ENCODE data around the gene NTHL1. TPM values are rescaled to one million over a fixed set of nuclear protein-coding genes. Genes with fewer than 3 reads are reported as not detected.

Gene NTHL1
- total and polyA plus RNA-seq, 2 of the 8 experiments (the other 6 are each of a cell fraction or from before 2014, with no cell fraction given) = 70.9 to 150 TPM

- no peak overlapping the region for H2BK12ac ChIP-seq (ENCODE audit: low read depth, low read length)
- ChIA-PET CTCF (ENCODE audit: partially characterized antibody) (interaction anchor here (1.3 to 1.4 kb wide), 2 partner anchors 14 to 15 kb away, joined by 3 read pairs; no protein-coding TSS in a partner anchor), POLR2A (ENCODE audit: partially characterized antibody) (interaction anchor here (1.2 kb wide), 1 partner anchor 111 kb away, joined by 3 read pairs; no protein-coding TSS in a partner anchor)
- 97% methylated on average over 11 of the region's 11 CpGs; no CpG with 5 or more reads in 1 of the 2 experiments for WGBS, 2 experiments (ENCODE audit: extremely low coverage in 1 of 2, insufficient coverage in 1 of 2, insufficient read length in 1 of 2, insufficient replicate concordance in 2 of 2, low coverage in 1 of 2, low lambda C conversion rate in 2 of 2, missing lambda C conversion rate in 1 of 2)
- H3K14ac ChIP-seq (ENCODE audit: insufficient read length) = no peak overlapping the region
- H4K91ac ChIP-seq (replicated peaks; ENCODE audit: insufficient read length, low read length) = no peak overlapping the region
- H2BK15ac ChIP-seq (ENCODE audit: low read length) = no peak overlapping the region
- no peak overlapping the region for H2BK20ac ChIP-seq (ENCODE audit: low read length)
- H3K4me3 ChIP-seq (ENCODE audit: extremely low read depth in 1 of 4, insufficient read depth in 2 of 4, low read depth in 3 of 4, low read length in 4 of 4) = no peak overlapping the region
- no peaks in the 10 kb centered on the region for H3K9me3 ChIP-seq (ENCODE audit: insufficient read depth in 2 of 2, low read depth in 1 of 2, low read length in 1 of 2)
- H3K18ac ChIP-seq (ENCODE audit: extremely low read depth, low read length) = no peak overlapping the region
- H2BK5ac ChIP-seq (ENCODE audit: low read depth, low read length) = no peak overlapping the region
- no peak overlapping the region; a peak in 1 of 7 replicates for H3K9ac ChIP-seq (replicated peaks in 1 of 4; ENCODE audit: extremely low read depth in 1 of 4, low read depth in 3 of 4, low read length in 3 of 4)
- no peak overlapping the region for H3K23ac ChIP-seq (ENCODE audit: insufficient read length)
- no peak overlapping the region for H3K4ac ChIP-seq (replicated peaks; ENCODE audit: insufficient read length, low read depth, low read length)
- H3K79me1 ChIP-seq (ENCODE audit: low read depth, low read length) = no peaks in the 10 kb centered on the region
- no peak overlapping the region for H3K4me2 ChIP-seq (ENCODE audit: insufficient read depth in 1 of 2, low read depth in 2 of 2, low read length in 2 of 2)
- no peak overlapping the region for H2AFZ ChIP-seq (ENCODE audit: low read length)
- H3K56ac ChIP-seq (replicated peaks; ENCODE audit: insufficient read length, low read depth, low read length) = no peak overlapping the region
- H3K36me3 ChIP-seq (ENCODE audit: control insufficient read depth in 2 of 4, insufficient read depth in 4 of 4, low read length in 3 of 4) = peaks cover 0 to 3% (median 0%) of the 10 kb centered on the region in 4 experiments; a peak in 1 of 8 replicates
- peaks cover 0 to 4% (median 0%) of the 10 kb centered on the region in 4 experiments; a peak in 4 of 7 replicates for H3K4me1 ChIP-seq (replicated peaks in 1 of 4; ENCODE audit: control insufficient read depth in 3 of 4, insufficient read depth in 4 of 4, low read length in 3 of 4)
- 0 out of 2 replicates have a peak overlapping the region, but pooled peaks have one; percentile 25 for H4K8ac ChIP-seq (ENCODE audit: extremely low read depth, insufficient read depth, low read length)
- no peak for FAIRE-seq
- peaks cover 6% of the 10 kb centered on the region; the same call in 1 of the 2 replicates for H3K23me2 ChIP-seq (ENCODE audit: low read depth, low read length)
- DNase-seq (ENCODE audit: low read depth in 1 of 2, low spot score in 2 of 2) = no peak
- H4K20me1 ChIP-seq (replicated peaks in 1 of 2; ENCODE audit: control insufficient read depth in 1 of 2, insufficient read depth in 2 of 2, low read length in 2 of 2) = peaks cover 0 to 5% of the 10 kb centered on the region in 2 experiments
- H3K27ac ChIP-seq (ENCODE audit: low read depth, low read length) = no peak overlapping the region
- peaks cover 0 to 5% of the 10 kb centered on the region in 2 experiments; a peak in 1 of 4 replicates for H3K79me2 ChIP-seq (ENCODE audit: control insufficient read depth in 1 of 2, insufficient read depth in 2 of 2, low read length in 2 of 2)
- H3K27me3 ChIP-seq (replicated peaks in 1 of 4; ENCODE audit: control insufficient read depth in 3 of 4, extremely low read depth in 1 of 4, insufficient read depth in 3 of 4, low read length in 3 of 4) = no peaks in the 10 kb centered on the region; a peak in 1 of 7 replicates
- no peak overlapping the region for H4K5ac ChIP-seq (ENCODE audit: insufficient read length, low read depth, low read length)
- H2AK5ac ChIP-seq (ENCODE audit: low read depth, low read length) = no peak overlapping the region
- no peak overlapping the region for H2BK120ac ChIP-seq (replicated peaks; ENCODE audit: low read depth, low read length)
- TF ChIP-seq SIRT6 (IDR thresholded peaks at IDR 0.05; ENCODE audit: low read length) (no peak), RBBP5 (IDR thresholded peaks at IDR 0.05; ENCODE audit: borderline replicate concordance, low read depth, low read length) (no peak), POLR2A (IDR thresholded peaks at IDR 0.05; ENCODE audit: control extremely low read depth in 1 of 2, low read depth in 2 of 2, low read length in 2 of 2) (no peak), TAF7 (optimal IDR thresholded peaks at IDR 0.05; ENCODE audit: borderline replicate concordance, low read depth, low read length) (no peak), TEAD4 (IDR thresholded peaks at IDR 0.05; ENCODE audit: low read depth, low read length) (no peak), GABPA (IDR thresholded peaks at IDR 0.05; ENCODE audit: borderline replicate concordance, insufficient read depth, low read length) (no peak), KDM4A (IDR thresholded peaks at IDR 0.05; ENCODE audit: low read depth, low read length, severe bottlenecking) (no peak), CBX5 (IDR thresholded peaks at IDR 0.05; ENCODE audit: low read depth, low read length) (no peak), TCF12 (IDR thresholded peaks at IDR 0.05; ENCODE audit: low read depth, low read length) (no peak), POLR2AphosphoS5 (IDR thresholded peaks at IDR 0.05; ENCODE audit: low read depth, low read length) (no peak), RFX5 (IDR thresholded peaks at IDR 0.05; ENCODE audit: borderline replicate concordance, low read depth, low read length) (no peak), SUZ12 (IDR thresholded peaks at IDR 0.05; ENCODE audit: low read length) (no peak), ZNF274 (IDR thresholded peaks at IDR 0.05; ENCODE audit: borderline replicate concordance, extremely low read depth, low read length) (no peak)
Observed at GRCh38 chr16:2042986-2043666, 4.5 kb downstream of the NTHL1 start.

All from H1 (cell line).